MG63 (cell line): Measurements from ENCODE around the gene GPC6. TPM values are rescaled to one million over a fixed set of nuclear protein-coding genes. Genes with fewer than 3 reads are reported as not detected.
"Not testable (repeated sequence)": the region's sequence is repeated elsewhere in the genome, so short reads cannot be mapped to it uniquely, and the experiment has no call there.

Experiments
- DNase-seq: peaks from one replicate; pipeline ENCODE4 v3.0.0-alpha.2; 2020
- H3K27me3 ChIP-seq: fragments of 250-450 bp; sonication (Bioruptor Pico); 2 replicates; pipeline ENCODE4 v1.5.1; 2020; ENCODE audit warnings: mild to moderate bottlenecking, moderate library complexity
- H3K36me3 ChIP-seq: fragments of 250-450 bp; sonication (Bioruptor Pico); 2 replicates; pipeline ENCODE4 v1.5.1; 2020; ENCODE audit warnings: mild to moderate bottlenecking, moderate library complexity
- H3K4me3 ChIP-seq: fragments of 250-450 bp; sonication (Bioruptor Pico); 2 replicates; pipeline ENCODE4 v1.5.1; 2020; ENCODE audit warnings: mild to moderate bottlenecking, moderate library complexity
- H3K9me3 ChIP-seq: fragments of 250-450 bp; sonication (Bioruptor Pico); 2 replicates; pipeline ENCODE4 v1.5.1; 2020; ENCODE audit warnings: mild to moderate bottlenecking, moderate library complexity
- total RNA-seq: library from RNA; depleted of rRNA; stranded (reverse); fragments of >200 nt; shearing (Covaris generic); gene quantifications from 2 replicates; pipeline ENCODE4 v1.2.3, GENCODE V29; 2014; ENCODE audit warnings: low replicate concordance

Gene GPC6
- total RNA-seq, 1 experiment from 2014 or later: 4.1 TPM

DNA sequence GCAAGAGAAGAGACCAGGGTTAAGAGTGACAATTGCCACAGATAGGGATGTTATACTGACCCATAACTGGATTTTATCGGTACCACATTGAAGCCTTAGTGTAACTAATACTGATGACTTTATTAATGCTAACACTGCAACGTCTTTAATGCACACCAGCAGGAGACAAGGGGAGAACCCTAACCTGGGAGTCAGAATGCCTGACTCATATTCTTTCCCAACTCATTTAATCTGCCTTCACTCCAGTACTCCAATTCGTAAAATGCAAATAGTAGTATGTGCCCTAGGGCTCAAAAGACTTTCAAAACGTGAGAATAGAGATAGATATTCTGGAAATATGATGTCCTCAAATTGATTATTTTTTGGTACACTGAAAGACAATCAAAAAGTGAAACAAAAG, 62.4 kb downstream of the GPC6 start:
- DNase-seq: no peak

DNA sequence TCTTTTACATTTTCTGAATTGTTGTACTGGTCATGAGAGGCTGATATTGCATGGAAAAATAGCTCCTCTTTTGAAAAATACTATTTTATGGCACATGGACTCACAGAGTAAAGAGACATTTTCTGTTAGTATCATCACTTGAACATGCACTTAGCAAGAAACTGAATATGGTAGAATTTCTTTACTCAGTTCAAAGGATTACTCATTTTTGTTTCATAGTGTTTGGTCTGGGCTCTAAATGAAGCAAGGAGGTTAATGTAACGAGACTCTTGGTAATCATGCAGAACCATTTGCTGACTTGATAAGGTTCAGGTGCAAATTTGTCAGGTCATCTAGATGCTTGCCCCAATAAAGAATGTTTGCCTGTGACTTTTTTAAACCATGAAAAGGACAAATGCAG, 63.2 kb downstream of the GPC6 start:
- no peaks in the 10 kb centered on the region for H3K9me3 ChIP-seq
- no peaks in the 10 kb centered on the region for H3K27me3 ChIP-seq
- H3K36me3 ChIP-seq: no peaks in the 10 kb centered on the region
- no peak overlapping the region for H3K4me3 ChIP-seq
- no peak for DNase-seq

More for the DNA sequence above, 62.4 kb downstream of the GPC6 start:
- no peaks in the 10 kb centered on the region for H3K9me3 ChIP-seq
- no peak overlapping the region for H3K4me3 ChIP-seq
- no peaks in the 10 kb centered on the region for H3K27me3 ChIP-seq
- no peaks in the 10 kb centered on the region for H3K36me3 ChIP-seq

DNA sequence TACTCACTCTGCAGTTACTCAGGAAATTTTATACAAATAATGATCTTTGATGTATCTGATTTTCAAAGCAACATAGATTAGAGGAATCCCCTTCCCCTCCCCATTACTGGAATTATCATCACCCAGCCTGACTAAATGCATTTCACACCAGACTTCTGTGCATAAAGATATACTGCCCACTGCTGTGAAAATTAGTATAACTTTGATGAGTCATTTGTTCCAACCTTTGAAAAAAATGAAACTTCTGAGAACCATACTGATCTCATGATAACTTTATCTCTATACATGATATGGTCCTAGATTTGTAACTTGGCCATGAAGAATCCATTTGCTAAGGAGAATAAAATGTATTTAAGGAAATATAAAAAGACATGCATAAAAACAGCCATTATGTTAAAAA, 63.9 kb downstream of the GPC6 start:
- Histone ChIP-seq H3K27me3 (no peaks in the 10 kb centered on the region), H3K36me3 (no peaks in the 10 kb centered on the region), H3K9me3 (no peaks in the 10 kb centered on the region), H3K4me3 (no peak overlapping the region)
- no peak for DNase-seq

DNA sequence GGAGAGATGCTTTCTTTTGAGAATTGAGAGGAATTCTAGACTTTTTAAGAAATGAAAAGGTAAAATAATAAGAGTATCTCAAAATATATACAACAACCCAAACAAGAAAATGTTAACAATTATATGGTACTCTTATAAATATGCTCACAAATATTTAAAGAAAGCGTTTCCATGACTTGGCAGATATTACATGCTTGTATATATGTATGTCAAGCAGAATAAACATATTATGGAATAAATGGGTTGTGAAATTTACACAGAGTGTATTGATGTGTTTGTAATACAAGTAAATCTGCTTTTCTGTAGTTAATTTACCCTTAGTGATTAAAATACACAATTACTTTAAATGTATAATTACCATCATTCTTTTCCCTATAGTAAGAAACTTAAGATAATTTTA, 65.8 kb downstream of the GPC6 start:
- DNase-seq: no peak
- H3K9me3 ChIP-seq: no peaks in the 10 kb centered on the region
- H3K36me3 ChIP-seq: no peaks in the 10 kb centered on the region
- no peaks in the 10 kb centered on the region for H3K27me3 ChIP-seq
- no peak overlapping the region for H3K4me3 ChIP-seq

DNA sequence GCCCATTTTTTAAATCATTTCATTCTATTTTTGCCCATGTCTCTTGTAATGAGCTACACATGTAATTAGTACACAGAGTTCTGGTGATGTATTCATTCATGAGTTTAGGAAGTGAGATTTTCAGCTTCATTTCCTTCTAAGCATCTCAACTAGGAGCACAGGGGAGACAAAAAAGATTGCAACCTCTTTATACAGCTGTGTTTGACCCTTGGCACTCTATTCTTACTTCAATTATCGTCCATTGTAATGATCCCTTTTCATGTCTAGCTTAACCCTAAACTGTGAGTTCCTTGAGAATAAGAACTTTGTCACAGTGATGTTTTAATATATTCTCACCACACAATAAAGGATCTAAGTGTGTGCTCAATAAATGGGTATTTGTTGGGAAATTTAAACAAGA, 67.1 kb downstream of the GPC6 start:
- H3K36me3 ChIP-seq: no peaks in the 10 kb centered on the region
- no peaks in the 10 kb centered on the region for H3K9me3 ChIP-seq
- DNase-seq: no peak
- no peaks in the 10 kb centered on the region for H3K27me3 ChIP-seq
- no peak overlapping the region for H3K4me3 ChIP-seq

DNA sequence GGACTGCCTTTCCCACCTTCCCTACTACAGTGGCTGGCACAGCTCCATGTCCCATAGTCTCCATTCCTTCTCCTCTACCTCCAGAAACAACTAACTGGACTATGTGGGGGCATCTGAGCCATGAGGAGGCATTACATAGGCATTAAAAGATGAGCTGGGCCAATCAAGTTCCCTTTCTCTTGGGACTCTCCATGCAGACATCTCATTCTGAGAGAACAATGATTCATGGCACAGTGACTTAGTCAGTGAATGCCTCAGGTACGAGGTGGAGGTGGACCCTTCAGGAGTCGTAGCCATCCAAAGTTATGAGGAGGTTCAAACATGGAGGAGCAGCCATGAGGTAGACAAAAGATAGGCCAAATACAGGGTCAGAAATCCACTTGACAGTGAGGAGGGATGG, 70.0 kb downstream of the GPC6 start:
- Histone ChIP-seq H3K36me3 (no peaks in the 10 kb centered on the region), H3K9me3 (no peaks in the 10 kb centered on the region), H3K4me3 (no peak overlapping the region), H3K27me3 (no peaks in the 10 kb centered on the region)
- no peak for DNase-seq

DNA sequence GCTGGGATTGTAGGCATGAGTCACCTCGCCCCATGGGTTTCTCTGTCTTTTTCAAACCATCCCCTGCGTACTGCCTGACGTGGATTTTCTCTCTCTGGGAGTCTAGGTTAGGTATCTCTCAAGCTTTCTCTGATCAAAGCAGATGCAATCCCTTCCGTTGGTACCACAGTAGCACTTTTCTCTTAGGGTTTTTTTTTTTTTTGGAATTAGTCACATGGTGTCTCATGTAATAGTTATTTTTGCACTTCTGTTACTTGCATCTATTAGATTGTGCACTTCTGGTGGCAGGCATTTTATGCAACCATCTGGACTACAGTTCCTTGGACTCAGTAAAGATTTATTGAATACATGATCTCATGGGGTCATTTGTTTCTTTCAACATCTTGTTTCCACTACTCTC, 72.1 kb downstream of the GPC6 start:
- Histone ChIP-seq H3K27me3 (no peaks in the 10 kb centered on the region), H3K4me3 (no peak overlapping the region), H3K36me3 (no peaks in the 10 kb centered on the region), H3K9me3 (no peaks in the 10 kb centered on the region)
- DNase-seq: no peak

DNA sequence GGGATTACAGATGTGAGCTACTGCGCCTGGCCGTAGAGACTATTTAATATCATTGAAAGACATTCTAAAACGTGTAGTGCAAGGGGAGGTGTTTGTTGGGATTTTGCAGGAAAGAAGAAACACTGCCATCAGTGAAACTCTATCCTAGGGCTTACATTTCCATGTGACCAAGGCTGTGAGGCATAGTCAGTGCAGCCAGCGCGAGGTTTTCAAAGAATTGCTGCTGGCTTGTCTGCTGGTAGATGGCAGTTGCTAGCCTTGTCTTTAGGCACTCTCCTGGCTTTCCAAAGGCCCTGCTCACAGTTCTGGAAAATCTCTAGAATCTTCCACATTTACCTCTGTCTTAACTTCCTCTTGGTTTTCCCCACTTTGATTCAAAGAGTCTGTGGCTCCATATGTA, 77.5 kb downstream of the GPC6 start:
- no peak overlapping the region for H3K4me3 ChIP-seq
- H3K9me3 ChIP-seq: no peaks in the 10 kb centered on the region; the same call in 1 of the 2 replicates
- no peaks in the 10 kb centered on the region for H3K27me3 ChIP-seq
- no peak for DNase-seq
- no peaks in the 10 kb centered on the region for H3K36me3 ChIP-seq

DNA sequence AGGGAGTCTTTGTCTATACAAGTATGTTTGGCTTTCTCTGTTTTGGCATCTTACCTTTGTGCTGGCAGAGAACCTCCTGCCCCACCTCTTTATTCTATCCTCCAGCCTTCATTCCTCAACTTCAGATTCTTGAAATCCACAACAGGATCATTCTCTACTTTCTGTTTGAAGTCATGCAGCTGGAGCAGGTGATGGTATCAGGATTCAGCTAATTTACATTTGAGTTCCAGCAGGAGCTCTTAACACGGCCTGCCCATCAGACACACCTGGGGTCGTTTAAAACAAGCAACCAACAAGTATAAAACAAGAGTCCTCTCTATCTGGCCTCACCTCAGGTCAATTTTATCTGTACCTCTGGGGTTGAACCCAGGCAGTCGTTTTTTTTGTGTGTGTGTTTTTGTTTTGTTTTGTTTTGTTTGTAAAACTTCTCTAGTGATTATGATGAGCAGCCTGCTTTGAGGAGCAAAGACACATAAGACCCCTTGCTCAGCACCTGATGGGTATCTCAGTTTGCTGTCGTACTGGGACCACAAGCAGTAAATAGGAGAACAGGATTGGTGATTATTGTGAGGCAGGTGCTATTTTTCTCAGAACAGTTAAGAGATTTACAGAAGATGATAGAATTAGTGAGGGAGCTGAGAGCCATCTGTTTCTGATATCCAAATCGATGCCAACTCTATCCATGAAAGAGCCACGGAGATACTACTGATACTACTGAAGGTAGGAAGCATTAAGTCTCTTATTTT, 78.4 kb downstream of the GPC6 start:
- H3K36me3 ChIP-seq: no peaks in the 10 kb centered on the region
- DNase-seq: no peak
- H3K4me3 ChIP-seq: no peak overlapping the region
- H3K27me3 ChIP-seq: no peaks in the 10 kb centered on the region
- no peaks in the 10 kb centered on the region; the same call in 1 of the 2 replicates for H3K9me3 ChIP-seq

DNA sequence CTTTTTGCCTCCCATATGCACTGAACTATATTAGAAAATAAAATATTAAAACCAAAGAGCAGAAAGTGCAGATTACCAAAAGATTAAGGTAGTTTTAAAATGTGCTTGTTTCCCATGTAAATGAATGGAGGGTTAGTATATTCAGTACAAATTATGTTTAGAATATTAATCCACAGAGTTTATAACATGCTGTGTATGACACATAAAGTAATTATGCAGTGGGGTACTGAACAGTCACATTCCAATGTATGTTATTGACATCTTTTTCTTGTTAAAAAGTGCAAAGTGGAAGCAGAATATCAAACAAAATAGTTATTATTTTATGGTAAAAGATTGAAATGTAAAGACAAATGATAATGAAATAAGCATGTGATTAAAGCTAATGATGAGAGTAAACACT, 79.3 kb downstream of the GPC6 start:
- Histone ChIP-seq H3K27me3 (no peaks in the 10 kb centered on the region), H3K36me3 (no peaks in the 10 kb centered on the region), H3K9me3 (no peaks in the 10 kb centered on the region; the same call in 1 of the 2 replicates), H3K4me3 (no peak overlapping the region)
- no peak for DNase-seq

DNA sequence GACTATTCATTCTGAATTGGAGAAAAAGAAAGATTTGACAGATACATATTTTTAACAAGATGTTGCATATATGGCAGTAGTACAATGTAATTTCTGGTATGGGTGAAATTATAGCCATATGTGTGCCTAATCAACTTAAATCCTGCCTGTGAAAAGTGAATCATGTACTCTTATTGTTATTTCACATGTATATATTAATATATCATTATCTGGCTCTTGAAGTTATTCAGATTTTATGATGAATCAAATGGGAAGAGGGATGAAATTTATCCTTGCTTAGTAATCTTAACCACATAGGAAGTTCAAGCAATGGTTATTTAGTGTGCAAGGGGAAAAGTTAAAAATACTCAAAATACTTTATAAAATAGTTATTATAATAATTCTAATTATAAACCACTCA, 80.5 kb downstream of the GPC6 start:
- no peak overlapping the region for H3K4me3 ChIP-seq
- H3K9me3 ChIP-seq: no peaks in the 10 kb centered on the region; the same call in 1 of the 2 replicates
- DNase-seq: no peak
- H3K36me3 ChIP-seq: no peaks in the 10 kb centered on the region
- H3K27me3 ChIP-seq: no peaks in the 10 kb centered on the region

DNA sequence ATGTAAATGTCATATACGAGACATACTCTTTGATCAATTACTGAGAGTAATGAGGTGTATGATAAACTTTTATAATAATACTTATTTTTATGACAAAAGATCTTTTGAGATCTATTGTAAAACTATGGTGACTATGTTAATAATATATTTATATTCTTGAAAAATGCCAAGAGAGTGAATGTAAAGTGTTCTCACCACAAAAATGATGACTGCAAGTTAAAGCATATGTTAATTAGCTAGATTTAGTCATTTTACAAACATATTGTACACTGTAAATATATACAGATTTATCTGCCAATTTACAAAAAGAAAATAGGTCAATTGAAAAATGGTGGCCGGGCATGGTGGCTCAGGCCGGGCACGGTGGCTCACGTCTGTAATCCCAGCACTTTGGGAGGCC, 81.0 kb downstream of the GPC6 start:
- Histone ChIP-seq H3K27me3 (no peaks in the 10 kb centered on the region), H3K9me3 (no peaks in the 10 kb centered on the region; the same call in 1 of the 2 replicates), H3K36me3 (no peaks in the 10 kb centered on the region), H3K4me3 (no peak overlapping the region)
- DNase-seq: no peak

DNA sequence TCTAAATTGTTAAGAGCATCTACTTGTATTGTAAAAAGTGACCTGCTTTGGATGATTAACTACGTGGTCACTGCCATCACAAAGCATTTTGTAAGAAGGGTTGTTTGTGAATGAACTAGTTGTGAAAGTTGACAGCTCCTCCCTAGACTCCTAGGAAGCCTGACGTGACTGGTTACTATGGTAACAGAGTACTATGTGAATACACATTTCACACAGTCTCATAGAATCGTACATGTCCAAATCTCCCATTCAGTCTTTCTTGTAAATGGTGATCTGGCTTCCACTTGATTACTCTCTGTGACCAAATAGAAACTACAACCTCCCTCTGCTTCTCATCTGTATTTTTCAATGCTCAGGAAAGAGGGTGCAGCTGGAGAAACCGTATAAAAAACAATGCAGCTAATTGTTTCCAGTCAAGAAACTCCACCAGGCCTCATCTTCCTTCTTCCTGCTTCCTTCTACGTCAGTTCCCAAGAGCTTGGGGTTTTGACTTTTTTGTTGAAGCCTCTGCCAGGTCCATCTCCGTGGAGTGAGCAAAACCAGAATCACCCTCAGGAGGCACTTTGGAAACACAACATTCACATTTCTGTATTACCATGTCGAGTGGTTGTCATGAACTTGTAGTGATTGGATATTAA, 83.4 kb downstream of the GPC6 start:
- no peak for DNase-seq
- no peaks in the 10 kb centered on the region for H3K27me3 ChIP-seq
- H3K9me3 ChIP-seq: no peaks in the 10 kb centered on the region; the same call in 1 of the 2 replicates
- no peak overlapping the region for H3K4me3 ChIP-seq
- H3K36me3 ChIP-seq: no peaks in the 10 kb centered on the region

DNA sequence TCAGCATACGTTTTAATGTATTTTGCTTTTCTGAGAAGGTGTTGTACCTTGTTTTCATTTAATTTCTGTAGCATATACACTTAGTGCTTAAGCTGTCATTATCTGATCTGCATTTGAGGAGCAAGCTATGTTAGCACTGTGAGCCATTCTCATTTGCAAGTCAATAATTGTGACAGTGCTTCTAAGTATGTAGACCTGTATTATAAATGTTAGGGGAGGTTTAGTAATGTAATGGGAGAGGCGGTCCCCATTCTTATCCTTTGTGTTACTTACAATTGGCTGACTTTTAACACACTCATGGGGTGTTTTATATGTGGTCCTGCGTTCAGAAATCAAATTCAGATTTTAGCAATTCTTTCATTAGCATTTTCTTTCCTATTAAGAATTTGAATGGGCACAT, 90.2 kb downstream of the GPC6 start:
- no peak overlapping the region for H3K4me3 ChIP-seq
- no peak for DNase-seq
- no peaks in the 10 kb centered on the region for H3K9me3 ChIP-seq
- H3K27me3 ChIP-seq: no peaks in the 10 kb centered on the region
- H3K36me3 ChIP-seq: no peaks in the 10 kb centered on the region

DNA sequence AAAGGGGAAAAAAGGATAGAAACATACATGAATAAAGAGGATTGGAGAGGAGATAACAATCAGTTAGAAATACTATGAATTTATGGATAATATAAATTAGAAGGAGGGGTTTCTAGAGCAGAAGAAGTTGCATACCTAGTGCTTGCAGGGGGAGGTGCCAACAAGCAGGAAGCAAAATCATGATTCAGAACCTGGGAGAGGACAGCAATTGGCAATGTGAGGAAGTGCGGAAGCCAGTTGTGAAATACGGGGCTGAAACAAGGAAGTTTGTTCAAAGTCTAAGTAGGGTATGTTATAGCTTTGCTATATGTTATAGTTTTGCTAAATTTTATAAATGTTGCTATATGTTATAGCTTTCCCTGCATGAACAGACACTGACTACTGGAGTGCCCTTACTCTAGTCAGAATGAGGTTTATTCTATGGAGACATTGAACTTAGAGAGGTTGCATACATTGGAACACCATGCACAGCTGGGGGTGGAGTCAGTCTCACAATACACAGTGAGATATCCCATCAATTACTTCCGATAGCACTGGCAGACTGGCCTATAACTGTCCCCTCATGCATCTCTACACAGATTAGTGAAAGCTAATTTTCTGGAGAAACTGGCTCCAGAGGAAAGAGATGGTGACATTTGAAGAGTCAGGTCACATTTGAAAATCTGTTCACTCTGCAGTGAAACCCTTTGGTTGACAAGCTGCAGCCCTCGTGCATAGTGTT, 92.1 kb downstream of the GPC6 start:
- Histone ChIP-seq H3K27me3 (no peaks in the 10 kb centered on the region), H3K4me3 (no peak overlapping the region), H3K9me3 (no peaks in the 10 kb centered on the region), H3K36me3 (no peaks in the 10 kb centered on the region)
- DNase-seq: peak; percentile 10

DNA sequence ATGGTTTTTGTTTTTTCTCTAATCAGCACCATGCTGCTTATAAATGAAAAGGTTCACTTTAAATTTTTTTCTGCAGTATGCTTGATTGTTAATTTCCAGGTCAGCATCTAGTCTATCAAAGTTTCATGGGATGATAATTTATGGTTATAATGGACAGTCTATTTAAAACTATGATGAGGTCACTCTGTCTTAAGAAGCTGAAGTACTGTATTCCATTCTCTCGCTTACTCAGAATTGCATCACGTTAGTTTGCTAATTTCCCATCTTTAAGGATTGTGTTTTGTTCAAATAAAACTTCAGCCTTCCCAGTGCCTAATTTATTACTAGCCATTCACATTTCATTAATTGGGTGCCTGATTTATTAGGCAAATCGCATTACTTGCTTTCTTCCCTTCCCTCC, 94.3 kb downstream of the GPC6 start:
- no peak overlapping the region for H3K4me3 ChIP-seq
- no peaks in the 10 kb centered on the region for H3K27me3 ChIP-seq
- no peaks in the 10 kb centered on the region for H3K36me3 ChIP-seq
- no peaks in the 10 kb centered on the region for H3K9me3 ChIP-seq
- DNase-seq: no peak

DNA sequence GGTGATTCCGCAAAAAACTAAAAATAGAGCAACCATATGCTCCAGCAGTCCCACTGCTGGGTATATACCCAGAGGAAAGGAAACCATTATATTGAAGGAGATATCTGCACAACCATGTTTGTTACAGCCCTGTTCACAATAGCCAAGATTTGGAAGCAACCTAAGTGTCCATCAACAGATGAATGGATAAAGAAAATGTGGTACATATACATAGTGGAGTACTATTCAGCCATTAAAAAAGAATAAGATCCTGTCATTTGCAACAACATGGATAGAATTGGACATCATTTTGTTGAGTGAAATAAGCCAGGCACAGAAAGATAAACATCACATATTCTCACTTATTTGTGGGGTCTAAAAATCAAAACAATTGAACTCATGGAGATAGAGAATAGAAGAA, 97.3 kb downstream of the GPC6 start:
- H3K27me3 ChIP-seq, DNase-seq, H3K9me3 ChIP-seq: not testable (repeated sequence)

More for the DNA sequence above, 97.3 kb downstream of the GPC6 start:
- H3K4me3 ChIP-seq, H3K36me3 ChIP-seq: not testable (repeated sequence)
